DMS153 (cell line): ENCODE results near the gene SGF29.
"Not testable (repeated sequence)": the region's sequence is repeated elsewhere in the genome, so short reads cannot be mapped to it uniquely, and the experiment has no call there.

Source experiments
- DNase-seq: peaks from one replicate; lab custom pipeline; 2025; lab: John Stamatoyannopoulos, UW

Gene SGF29

GRCh38 chr16:28596115-28596630 lies 42.5 kb downstream of the SGF29 start:
- no peak for DNase-seq

GRCh38 chr16:28596840-28597691 lies 43.3 kb downstream of the SGF29 start, which contains the start of gene SULT1A2:
SULT1A2 (minus strand) TSS chr16:28597050; CDS start chr16:28595930, 1,120 bp downstream.
- no peak for DNase-seq

GRCh38 chr16:28597692-28598261 lies 44.1 kb downstream of the SGF29 start:
- no peak for DNase-seq

GRCh38 chr16:28599377-28600285 lies 45.9 kb downstream of the SGF29 start:
- not testable (repeated sequence) for DNase-seq

GRCh38 chr16:28600965-28601364 lies 47.2 kb downstream of the SGF29 start:
- DNase-seq = not testable (repeated sequence)

- DNase-seq = not testable (repeated sequence)
Measured at GRCh38 chr16:28601589-28601988, 47.9 kb downstream of the SGF29 start.

GRCh38 chr16:28602062-28602461 lies 48.3 kb downstream of the SGF29 start:
- not testable (repeated sequence) for DNase-seq

- no peak for DNase-seq
Measured at GRCh38 chr16:28602529-28602928, 48.8 kb downstream of the SGF29 start.

GRCh38 chr16:28603381-28604185 lies 49.9 kb downstream of the SGF29 start:
- no peak for DNase-seq

- no peak for DNase-seq
Measured at GRCh38 chr16:28604186-28604565, 50.5 kb downstream of the SGF29 start.

- DNase-seq = no peak
Measured at GRCh38 chr16:28606291-28607115, 52.8 kb downstream of the SGF29 start.

GRCh38 chr16:28607116-28607623 lies 53.5 kb downstream of the SGF29 start:
- DNase-seq = no peak

- not testable (repeated sequence) for DNase-seq
Measured at GRCh38 chr16:28607681-28608495, 54.2 kb downstream of the SGF29 start.

GRCh38 chr16:28608496-28608808 lies 54.7 kb downstream of the SGF29 start:
- not testable (repeated sequence) for DNase-seq

- not testable (repeated sequence) for DNase-seq
Measured at GRCh38 chr16:28608867-28609596, 55.3 kb downstream of the SGF29 start.

GRCh38 chr16:28609631-28610594 lies 56.2 kb downstream of the SGF29 start, which contains the start of gene SULT1A1:
SULT1A1 (minus strand) TSS chr16:28610044; CDS start chr16:28608855, 1,189 bp downstream.
- DNase-seq = no peak

GRCh38 chr16:28610595-28611191 lies 57.0 kb downstream of the SGF29 start:
- DNase-seq = no peak
